GM04503 (cell line): Measurements from ENCODE around the gene GLCCI1.

Experiments
- DNase-seq: peaks from one replicate; pipeline ENCODE4 v3.0.0-alpha.2; 2012; ENCODE audit warnings: low read depth

The GLCCI1 gene

DNA sequence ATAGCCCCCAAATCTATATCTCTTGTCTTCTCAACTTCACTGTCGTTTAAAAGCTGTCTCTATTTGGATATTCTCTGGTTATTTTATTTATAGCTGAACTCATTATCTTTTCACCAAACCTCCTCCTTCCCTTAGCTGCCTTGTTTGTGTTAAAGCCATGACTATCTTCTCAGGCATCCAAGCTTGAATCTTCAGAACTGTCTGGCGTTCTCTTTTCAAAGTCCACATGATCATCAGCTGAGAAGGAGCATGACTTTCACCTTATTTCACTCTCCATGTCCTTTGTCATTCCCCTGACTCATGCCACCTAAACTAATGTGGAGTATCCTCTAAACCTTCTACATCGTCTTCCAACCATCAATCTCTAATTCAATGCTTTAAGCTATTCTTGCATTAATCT is 5.7 kb upstream of the GLCCI1 start:
- peak; percentile 43 for DNase-seq

DNA sequence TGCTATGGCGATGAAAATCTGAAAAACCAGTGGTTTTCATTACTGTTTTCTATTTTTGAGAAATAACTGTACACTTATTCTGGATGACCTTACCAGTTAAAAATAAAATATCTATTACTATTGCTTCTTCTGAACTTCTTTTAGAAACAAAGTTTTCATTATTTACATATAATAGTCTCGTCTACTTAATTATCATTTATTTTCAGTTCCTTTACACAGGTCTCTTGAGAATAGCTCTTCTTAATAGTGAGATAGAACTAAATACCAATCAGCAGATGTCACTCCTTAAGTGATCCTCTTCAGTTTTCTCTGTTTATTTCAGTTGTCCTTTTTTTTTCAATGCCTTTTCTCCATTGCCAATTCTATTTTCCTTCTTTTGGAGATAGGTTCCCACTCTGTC is 4.3 kb upstream of the GLCCI1 start:
- DNase-seq: no peak

DNA sequence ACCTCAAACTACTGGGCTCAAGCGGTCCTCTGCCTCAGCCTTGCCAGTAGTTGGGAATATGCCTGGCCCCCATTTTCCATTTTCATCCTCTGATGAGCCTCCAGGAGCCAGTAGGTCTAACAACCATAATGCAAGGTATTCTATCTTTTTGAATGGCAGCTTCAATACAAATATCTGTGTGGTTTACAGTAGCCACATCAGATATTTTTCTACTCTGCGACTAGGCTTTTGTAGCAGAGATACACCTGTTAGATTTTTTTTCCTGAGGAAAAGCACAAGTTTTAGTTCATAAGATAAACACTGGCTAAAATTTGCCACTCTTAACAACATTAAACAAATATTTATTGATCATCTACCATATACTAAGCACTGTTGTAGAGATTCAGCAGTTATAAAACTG is 3.9 kb upstream of the GLCCI1 start:
- no peak for DNase-seq

DNA sequence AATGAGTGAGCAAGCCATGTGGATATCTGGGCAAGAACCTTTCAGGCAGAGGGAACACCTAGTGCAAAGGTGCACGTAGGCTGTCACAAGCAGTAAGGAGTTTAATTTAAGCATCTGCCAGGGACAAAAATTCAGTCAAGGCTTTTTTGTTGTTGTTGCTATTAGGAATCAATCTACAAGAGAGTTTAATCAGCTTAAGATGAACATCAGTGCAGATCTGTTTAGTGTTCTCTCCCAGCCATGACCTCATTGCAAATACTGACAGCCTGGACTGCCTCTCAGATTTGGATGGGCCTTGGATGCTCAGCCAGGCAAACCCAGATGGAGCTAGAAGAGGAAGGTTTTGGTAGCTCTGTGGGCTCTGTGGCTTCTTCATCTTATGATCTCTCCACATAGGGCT is 3.3 kb upstream of the GLCCI1 start:
- no peak for DNase-seq

DNA sequence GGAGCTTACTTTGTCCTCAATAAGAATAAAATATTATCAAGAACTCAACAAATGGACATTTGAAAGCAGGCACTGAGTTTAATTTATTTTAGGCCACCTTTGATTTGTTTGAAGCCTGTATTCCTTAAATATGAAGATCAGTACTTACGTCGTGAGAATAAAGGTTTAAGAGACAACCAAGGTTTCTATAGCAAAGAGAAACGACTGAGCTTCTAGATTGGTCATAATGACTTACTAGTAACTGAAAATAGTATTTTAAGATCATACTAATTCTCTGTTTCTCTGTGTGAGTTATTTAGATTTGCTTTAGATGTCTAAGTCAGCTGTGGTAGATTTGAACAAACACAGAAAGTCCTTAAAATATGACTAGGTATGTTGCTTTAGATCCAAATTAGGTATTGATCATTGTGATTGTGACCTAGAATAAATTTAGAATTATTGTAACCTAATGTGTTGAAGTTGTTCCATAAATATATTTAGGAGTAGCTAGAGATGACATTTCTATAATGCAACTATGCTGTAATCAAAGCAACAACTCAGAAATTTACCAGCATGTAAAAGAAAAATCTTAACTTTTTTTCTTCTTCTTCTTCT is 2.4 kb upstream of the GLCCI1 start:
- no peak for DNase-seq

DNA sequence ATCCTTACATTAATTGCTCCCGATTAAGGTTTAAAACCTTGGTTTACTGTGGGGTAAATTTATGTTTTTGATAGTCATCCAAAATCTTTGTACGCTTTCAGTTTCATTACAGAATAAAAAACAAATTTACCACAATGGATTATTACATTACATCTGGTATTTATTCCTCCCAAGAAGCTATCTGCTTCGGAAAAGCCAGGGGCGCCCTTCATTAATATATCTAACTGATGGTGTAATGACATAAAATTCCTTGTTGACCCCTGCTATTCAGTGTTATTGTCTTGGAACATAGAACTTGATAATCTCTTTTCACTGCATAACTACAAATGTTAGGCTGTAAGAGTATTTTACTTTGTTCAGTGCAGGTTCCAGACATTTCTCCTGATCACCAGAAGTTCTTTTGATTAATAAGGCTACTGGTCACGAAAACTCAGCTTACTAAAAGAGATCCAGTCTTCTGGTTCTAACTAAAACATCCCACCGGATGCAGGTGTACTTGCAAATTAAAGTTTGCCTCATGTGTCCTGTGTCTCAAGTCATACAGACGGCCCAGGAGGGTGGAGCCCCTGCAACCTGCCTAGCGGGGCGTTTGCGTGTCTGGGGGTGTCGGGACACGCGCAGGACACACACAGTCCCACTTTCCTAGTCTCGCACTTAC is 581 bp upstream of the GLCCI1 start:
- no peak for DNase-seq

DNA sequence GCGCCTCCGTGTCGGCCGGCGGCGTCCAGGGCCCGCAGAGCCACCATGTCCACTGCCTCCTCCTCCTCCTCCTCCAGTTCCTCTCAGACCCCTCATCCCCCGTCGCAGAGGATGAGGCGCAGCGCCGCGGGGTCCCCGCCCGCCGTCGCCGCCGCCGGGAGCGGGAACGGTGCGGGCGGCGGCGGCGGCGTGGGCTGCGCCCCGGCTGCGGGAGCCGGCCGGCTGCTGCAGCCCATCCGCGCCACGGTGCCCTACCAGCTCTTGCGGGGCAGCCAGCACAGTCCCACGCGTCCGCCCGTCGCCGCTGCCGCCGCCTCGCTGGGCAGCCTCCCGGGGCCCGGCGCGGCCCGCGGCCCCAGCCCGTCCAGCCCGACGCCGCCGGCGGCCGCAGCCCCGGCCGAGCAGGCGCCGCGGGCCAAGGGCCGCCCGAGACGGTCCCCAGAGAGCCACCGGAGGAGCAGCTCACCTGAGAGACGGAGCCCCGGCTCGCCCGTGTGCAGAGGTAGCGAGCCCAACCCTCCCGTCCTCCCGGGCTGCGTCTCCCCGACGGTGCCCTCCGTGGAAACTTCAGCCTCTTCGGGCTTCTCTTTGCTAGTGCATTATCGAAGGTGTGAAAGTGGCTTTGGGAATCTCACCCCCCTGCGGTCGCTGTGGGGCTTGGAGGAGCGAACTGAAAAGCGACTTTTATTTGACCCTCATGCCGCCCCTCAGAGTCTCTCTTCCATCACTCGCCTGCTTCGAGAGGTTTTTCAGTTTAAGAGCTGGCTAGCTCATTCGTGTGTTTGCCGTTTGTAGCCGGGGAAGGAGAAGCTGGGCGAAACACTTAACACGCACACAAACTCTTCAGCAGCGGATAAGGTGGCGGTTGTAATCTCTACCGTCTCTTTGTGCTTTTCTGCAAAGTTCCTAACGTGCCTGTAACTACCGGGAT is 975 bp downstream of the GLCCI1 start:
- no peak for DNase-seq

DNA sequence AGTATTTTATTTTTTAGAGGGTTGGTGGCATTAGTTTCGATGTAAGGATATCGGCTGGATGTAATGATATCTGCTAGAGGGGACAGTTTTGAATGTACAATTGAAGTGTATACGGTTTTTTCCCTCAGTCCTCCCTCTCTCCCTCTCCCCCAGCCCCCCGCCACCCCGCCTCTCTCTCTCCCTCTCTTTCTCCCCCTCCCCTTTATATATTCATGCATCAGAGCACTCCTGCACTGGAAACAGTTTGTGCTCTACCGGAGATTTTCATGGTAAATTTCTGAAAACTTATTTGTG is 1.6 kb downstream of the GLCCI1 start:
- DNase-seq: no peak

DNA sequence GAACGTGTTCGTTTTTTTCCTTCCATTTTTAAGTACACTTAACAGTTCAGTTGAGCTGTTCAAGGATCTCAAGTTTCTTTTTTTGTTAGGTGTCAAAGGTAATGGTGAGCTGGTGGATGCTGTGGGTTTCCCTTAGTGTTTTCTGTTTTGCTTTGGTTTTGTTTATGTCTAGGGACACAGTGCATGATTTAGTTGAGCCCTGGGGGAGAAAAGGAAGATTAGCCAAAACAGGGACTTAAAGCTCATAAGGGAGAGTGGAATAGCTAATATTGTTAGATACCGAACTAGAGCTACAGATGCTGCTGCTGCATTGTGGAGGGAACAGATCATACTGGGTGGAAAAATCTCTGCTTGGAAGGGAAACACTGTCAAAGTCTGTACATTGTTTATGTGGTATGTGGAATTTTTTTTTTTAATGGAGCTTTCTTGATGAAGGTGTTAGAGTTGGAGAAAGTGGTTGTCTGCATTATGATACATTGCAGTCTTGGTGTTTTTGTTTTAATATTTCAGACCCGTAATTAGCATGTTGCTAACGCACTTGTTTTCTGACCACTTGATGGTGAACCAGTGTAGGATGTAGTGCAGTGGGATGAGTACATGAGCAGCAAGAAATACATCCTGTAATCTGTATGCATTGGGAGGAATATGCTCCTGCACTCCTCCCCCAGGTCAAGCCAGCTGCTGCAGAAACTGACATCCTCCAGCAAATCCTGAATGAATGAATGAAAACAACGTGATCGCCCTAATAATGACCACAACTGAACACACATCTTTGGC is 2.1 kb downstream of the GLCCI1 start:
- DNase-seq: no peak

DNA sequence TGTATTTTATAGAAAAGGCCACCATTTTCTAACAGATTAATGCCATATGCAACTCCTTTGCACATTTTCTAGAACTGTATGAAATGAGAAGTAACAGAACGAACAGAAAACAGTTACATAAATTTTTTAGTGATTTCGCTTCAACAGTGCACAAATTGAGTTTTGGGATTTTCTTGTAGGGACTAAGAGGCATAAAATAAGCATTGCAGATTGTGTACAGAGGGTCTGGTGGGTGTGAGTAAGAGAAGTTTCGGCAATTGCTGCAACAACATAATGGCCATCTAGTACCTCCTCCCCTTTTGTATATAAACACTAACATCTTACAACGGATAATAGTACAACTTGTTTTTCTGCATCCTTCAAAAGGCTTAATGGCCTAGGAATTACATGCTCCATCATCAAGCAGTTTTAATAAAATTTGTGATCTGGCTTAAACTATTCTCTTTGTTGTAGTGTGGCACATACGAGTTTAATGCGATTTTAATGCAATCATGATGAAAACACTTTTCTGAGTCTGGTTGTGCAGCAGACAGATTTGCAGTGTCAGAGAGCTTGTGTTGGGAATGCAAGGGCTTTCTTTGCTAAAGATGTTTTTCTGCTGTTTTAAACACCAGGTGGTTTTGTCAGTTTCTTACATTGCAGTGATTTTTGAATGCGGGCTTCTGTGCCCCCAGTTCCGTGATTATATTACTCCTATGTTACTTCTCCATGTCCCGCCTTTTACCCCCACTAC is 2.9 kb downstream of the GLCCI1 start:
- DNase-seq: no peak

DNA sequence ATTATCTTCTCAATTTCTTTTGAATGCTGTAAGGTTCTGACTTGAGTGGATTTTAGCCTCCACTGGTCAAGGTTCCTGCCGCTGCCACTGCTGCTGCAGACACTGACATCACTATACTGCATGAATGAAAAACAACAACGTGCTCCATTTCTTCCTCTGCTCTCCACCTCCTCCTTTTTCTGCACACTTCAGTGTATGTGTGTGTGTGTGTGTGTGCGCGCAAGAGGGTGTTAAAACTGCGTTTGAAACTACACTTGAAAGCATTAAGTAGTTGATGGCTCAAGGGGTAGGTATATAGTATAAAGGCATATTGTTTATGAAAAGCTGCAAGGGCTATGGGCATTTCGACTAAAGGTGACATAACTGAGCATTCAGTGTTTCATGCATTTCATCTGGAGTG is 3.5 kb downstream of the GLCCI1 start:
- DNase-seq: no peak

DNA sequence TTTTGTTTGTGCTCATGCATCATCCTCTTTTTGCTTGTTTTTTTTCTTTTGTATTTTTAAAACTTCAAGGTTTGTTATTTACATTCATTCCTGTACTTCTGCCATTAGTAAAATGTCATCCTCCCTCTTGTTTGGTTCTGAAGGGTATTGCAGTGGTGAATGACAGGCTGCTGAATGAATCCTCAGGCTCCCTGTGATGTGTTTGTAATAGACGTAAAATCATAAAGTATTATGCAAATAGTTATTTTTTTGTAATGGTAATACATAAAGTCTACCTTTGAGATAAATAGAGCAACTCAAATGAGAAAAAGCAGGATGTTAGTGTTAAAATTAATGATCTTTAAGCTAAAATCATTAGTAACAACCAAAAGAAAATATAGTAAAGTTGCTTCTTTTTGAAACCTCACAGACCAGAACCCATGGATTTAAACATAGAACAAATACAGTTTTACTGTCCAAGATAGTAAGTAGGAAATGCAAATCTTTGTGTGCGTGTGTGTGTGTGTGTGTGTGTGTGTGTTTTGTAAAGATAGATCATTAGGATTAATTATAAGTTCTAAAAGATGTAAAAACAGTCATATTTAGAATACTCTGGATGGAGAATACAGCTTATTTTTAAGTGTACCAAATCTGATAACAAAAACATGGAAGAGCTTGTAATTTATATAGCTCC is 4.5 kb downstream of the GLCCI1 start:
- no peak for DNase-seq

DNA sequence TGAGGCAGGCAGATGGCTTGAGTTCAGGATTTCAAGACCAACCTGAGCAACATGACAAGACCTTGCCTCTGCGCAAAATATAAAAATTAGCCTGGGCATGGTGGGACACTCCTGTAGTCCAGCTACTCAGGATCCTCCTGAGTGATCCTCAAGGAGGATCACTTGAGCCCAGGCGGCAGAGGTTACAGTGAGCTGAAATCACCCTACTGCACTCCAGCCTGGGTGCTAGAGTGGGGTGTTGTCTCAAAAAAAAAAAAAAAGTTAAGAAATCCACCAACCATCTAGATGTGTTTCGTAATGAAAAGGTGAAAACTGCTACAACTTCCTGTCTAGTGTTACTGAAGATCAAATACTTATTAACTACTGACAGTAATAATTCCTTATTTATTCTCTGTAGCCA is 8.1 kb downstream of the GLCCI1 start:
- no peak for DNase-seq

DNA sequence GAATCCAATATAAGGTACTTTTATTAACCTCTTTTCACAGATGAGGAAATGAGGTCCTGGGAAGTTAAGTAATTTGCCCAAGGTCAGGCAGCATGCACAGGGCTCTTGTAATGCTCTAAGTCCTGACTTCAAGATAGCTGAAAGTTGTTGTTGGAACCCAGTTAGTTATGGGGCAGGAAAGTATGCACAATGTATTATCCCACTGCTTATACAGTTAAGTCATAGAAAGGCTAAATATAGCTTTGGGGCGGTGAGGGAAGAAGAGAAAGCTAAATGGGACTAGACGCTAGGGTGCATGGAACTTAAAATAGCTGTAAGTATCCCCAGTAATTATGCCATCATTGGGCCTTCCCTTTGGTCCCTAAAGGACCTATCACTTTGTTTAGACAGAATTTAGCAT is 9.2 kb downstream of the GLCCI1 start:
- no peak for DNase-seq

DNA sequence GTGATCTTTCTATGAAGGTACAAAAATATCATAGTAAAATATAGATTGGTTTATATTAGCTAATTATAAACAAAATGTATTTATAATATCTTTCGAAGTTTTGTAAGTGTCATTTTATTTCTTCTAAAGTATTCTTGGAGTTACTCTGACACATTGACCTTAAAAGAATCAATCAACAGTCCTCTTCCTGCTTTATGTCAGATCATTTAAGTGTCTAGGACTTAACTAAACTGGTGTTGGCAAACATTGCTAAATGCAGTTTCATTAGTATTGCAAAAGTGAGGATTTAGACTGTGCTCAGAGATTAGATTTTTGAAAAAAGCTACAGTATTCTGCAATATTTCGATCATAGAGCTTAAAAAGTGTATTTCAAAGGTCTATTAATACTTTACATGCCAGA is 10.3 kb downstream of the GLCCI1 start:
- DNase-seq: no peak

DNA sequence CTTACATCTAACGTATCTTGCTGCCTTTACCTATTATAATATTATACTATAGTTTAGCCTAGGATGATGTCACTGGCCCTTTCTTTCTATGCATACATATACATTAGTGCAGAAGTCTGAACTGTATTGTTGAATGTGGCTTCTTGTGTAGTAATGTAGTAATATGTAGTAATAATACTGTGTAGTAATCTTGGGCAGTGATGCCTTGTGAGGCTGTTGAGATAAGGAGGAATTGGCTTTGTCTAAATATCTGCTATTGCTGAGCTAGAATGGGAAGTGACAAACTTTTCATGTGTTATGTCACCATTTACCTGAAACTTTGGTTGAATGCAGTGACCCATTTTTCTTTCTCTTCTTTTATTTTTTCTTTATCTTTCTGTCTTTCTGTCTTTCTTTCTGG is 11.0 kb downstream of the GLCCI1 start:
- DNase-seq: no peak

DNA sequence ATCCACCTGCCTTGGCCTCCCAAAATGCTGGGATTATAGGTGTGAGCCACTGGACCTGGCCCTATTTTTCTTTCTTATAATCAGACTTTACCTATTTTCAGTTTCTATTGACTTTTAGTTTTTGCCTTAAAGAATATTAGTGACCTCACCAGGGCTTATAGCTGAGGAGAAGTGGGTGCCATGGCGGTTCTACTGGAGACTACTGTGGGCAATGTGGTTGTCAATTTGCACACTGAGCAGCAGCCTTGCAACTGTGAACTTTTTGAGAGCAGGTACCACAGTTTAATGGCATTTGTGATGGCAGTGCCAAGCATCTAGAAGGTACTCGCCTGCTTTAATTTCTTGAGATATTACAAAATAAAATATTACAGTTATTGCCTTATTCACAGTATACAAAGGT is 11.5 kb downstream of the GLCCI1 start:
- DNase-seq: no peak

DNA sequence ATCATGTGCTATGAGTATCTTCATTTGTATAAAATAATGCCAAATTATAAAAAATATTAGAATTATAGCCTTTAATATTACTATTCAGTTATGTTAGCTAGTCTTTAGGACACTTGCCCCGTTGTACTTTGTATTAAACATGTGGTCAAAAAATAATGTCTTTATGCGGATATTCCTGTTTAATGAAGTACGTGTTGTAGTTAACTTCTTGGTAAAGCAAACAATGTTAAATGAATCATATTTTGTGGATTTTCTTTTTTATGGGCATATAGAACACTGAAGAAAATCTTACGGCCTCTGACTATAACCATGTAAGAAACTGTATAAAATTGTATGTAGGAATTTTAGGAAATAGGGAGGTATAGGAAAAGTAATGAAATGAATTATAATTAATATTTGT is 14.3 kb downstream of the GLCCI1 start:
- DNase-seq: no peak

DNA sequence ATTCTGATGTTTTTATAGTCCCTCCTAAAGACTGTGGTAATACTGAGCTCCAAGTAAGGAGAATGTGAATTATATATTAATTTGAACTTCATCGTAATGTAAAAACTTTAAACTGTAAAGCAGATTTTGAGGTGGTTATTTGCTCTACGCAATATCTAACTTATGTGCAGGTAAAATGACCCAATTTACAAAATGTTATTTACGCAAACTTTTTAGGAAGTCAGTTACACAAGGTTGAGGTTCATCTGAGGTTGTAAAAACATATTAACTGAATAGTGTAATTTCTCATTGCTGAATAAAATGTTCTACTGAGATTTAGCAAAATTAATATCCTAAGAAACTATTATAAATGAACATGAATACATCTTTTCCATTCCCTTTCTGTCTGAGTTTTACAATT is 15.8 kb downstream of the GLCCI1 start:
- no peak for DNase-seq

DNA sequence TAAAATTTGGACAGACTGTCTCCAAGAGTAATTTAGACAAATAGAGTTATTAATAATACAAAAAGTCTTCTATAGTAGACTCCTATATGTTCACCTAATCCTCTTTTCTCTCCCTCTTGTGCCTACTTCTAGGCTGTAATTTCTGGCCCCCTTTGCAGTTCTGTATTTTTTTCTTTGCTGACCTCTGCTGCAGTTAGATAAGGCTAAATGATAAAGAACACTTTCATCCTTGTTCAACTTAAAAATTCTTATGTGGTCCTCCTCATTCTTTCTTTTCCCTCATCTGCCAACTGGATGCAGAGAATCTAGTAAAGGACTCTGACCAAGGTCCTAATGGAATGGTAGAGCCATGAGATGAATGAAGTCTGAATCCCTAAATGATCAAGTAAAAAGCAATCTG is 20.1 kb downstream of the GLCCI1 start:
- DNase-seq: no peak

DNA sequence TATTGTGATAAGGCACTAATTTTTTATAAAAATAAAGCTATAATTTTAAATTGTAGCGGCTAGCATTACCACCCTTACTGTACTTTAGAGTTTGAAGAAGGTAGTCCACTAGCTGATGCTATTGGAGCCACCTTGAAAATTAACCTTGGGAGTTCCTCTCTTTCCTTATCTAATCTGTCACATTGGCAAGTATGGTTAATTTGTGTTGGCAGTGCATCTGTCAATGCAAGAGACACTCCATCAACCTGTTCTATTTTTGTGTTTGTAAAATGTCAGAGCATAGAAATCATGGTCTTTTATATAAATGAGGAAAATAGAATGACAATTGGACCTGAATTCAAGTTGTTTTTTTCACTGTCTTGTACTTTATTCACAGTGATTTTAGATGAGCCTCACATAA is 20.5 kb downstream of the GLCCI1 start:
- no peak for DNase-seq
